HCT116 (cell line): ENCODE data around the gene SLC22A23. TPM values are rescaled to one million over a fixed set of nuclear protein-coding genes. Genes with fewer than 3 reads are reported as not detected.

Source experiments
- ATAC-seq: fragments of 200-7000 bp; cut with Tn5 transposase; 2 replicates; pipeline ENCODE4 v1.9.1; 2020; ENCODE audit warnings: mild to moderate bottlenecking, moderate library complexity
- BruUV-seq: library from RNA; stranded (reverse); fragments of 400-500 nt; replicated peaks from 2 replicates; lab custom pipeline; 2021; lab: Mats Ljungman, UMichigan
- CTCF ChIA-PET: fragments of 300-600 bp; sonication (Branson Sonifier 250); formaldehyde crosslinking; loops from one replicate; lab custom pipeline; 2021; ENCODE audit warnings: antibody characterized with exemption; lab: Charles Lee
- POLR2A ChIA-PET: fragments of 300-600, 350-600 bp; sonication (Branson Sonifier 250); formaldehyde crosslinking; loops from one replicate; lab custom pipeline; 2021; ENCODE audit warnings: antibody characterized with exemption; lab: Charles Lee
- RAD21 ChIA-PET, 2 experiments: fragments of 300-600 bp; sonication (Branson Sonifier 250); formaldehyde crosslinking; loops; one replicate each; lab custom pipeline; 2023; ENCODE audit warnings: low total read pairs in 2 of 2; ENCODE audit not compliant: uncharacterized antibody in 2 of 2, unreplicated experiment in 2 of 2, low non-redundant PET in 1 of 2; lab: Charles Lee
- DNase-seq: peaks from one replicate; pipeline ENCODE4 v3.0.0-alpha.2; 2010; ENCODE audit warnings: low read depth, low spot score
- H2AFZ ChIP-seq: fragments of 200-600 bp; shearing (Covaris generic), sonication (generic); 2 replicates; pipeline ENCODE4 v1.6.1; 2017; ENCODE audit warnings: low read depth, mixed run types, mixed read lengths, antibody characterized with exemption, low read length; ENCODE audit not compliant: poor library complexity, severe bottlenecking
- H3K27ac ChIP-seq: 2 replicates; pipeline ENCODE4 v1.5.1; 2012; ENCODE audit warnings: low read depth, low read length
- H3K27me3 ChIP-seq: fragments of 200-600 bp; sonication (generic); 2 replicates; pipeline ENCODE4 v1.6.1; 2016; ENCODE audit warnings: mixed run types, low read length, mixed read lengths; ENCODE audit not compliant: insufficient read depth
- H3K36me3 ChIP-seq, 2 experiments: fragments of 200-500 bp in 1 of 2; fragments of 200-600 bp in 1 of 2; sonication (Bioruptor generic) in 1 of 2; sonication (generic) in 1 of 2; 2 replicates each; pipeline versions ENCODE4 v1.5.1 to v1.6.1; 2014 to 2016; ENCODE audit warnings: low read length in 2 of 2, inconsistent platforms in 1 of 2, mixed read lengths in 1 of 2, mixed run types in 1 of 2; ENCODE audit not compliant: insufficient read depth in 2 of 2, control insufficient read depth in 1 of 2
- H3K4me1 ChIP-seq, 2 experiments: fragments of 200-600 bp in 1 of 2; sonication (generic) in 1 of 2; 2 replicates each; pipeline versions ENCODE4 v1.5.1 to v1.6.1; 2012 to 2017; ENCODE audit warnings: low read length in 2 of 2, inconsistent platforms in 1 of 2, mild to moderate bottlenecking in 1 of 2, mixed read lengths in 1 of 2, mixed run types in 1 of 2, moderate library complexity in 1 of 2; ENCODE audit not compliant: insufficient read depth in 2 of 2, control insufficient read depth in 1 of 2
- H3K4me2 ChIP-seq: fragments of 200-600 bp; sonication (generic); 2 replicates; pipeline ENCODE4 v1.6.1; 2017; ENCODE audit warnings: mixed run types, low read length, mixed read lengths
- H3K4me3 ChIP-seq, 2 experiments: fragments of 200-600 bp in 1 of 2; sonication (generic) in 1 of 2; replicated peaks in 1 of 2; 2 replicates each; pipeline ENCODE4 v1.5.1; 2011 to 2016; ENCODE audit warnings: low read length in 2 of 2, control low read depth in 1 of 2, low read depth in 1 of 2, mild to moderate bottlenecking in 1 of 2, mixed read lengths in 1 of 2, mixed run types in 1 of 2
- H3K79me2 ChIP-seq: fragments of 200-600 bp; sonication (generic); 2 replicates; pipeline ENCODE4 v1.6.1; 2017; ENCODE audit warnings: mild to moderate bottlenecking, mixed run types, low read length, moderate library complexity, mixed read lengths; ENCODE audit not compliant: insufficient read depth
- H3K9ac ChIP-seq: fragments of 200-600 bp; sonication (generic); 2 replicates; pipeline ENCODE4 v1.6.1; 2016; ENCODE audit warnings: low read length, mixed read lengths
- H3K9me2 ChIP-seq: fragments of 200-600 bp; sonication (generic), shearing (Covaris generic); 2 replicates; pipeline ENCODE4 v1.6.1; 2017; ENCODE audit warnings: mixed run types, mild to moderate bottlenecking, moderate library complexity; ENCODE audit not compliant: insufficient read depth
- H3K9me3 ChIP-seq, 2 experiments: fragments of 200-500 bp in 1 of 2; fragments of 200-600 bp in 1 of 2; sonication (Bioruptor generic) in 1 of 2; sonication (generic) in 1 of 2; 2 replicates each; pipeline ENCODE4 v1.6.1; 2014 to 2017; ENCODE audit warnings: low read length in 2 of 2, mixed read lengths in 2 of 2, inconsistent platforms in 1 of 2, low read depth in 1 of 2, mild to moderate bottlenecking in 1 of 2, mixed run types in 1 of 2, moderate library complexity in 1 of 2; ENCODE audit not compliant: control insufficient read depth in 1 of 2, insufficient read depth in 1 of 2
- H4K20me1 ChIP-seq: fragments of 200-600 bp; sonication (generic), shearing (Covaris generic); 2 replicates; pipeline ENCODE4 v1.6.1; 2017; ENCODE audit warnings: mixed run types, mild to moderate bottlenecking, moderate library complexity; ENCODE audit not compliant: insufficient read depth
- CEBPB ChIP-seq: IDR thresholded peaks from 2 replicates; pipeline ENCODE4 v1.6.1; 2012; ENCODE audit warnings: low read depth
- EGR1 ChIP-seq: IDR thresholded peaks from 2 replicates; pipeline ENCODE4 v1.6.1; 2012; ENCODE audit warnings: low read depth
- ELF1 ChIP-seq: IDR thresholded peaks from 2 replicates; pipeline ENCODE4 v1.6.1; 2012; ENCODE audit warnings: low read depth, borderline replicate concordance
- EZH2 ChIP-seq: fragments of 200-600 bp; sonication (generic); IDR thresholded peaks from 2 replicates; pipeline ENCODE4 v1.6.1; 2017; ENCODE audit warnings: antibody characterized with exemption, mixed run types
- EZH2phosphoT487 ChIP-seq: fragments of 200-600 bp; IDR thresholded peaks from 2 replicates; pipeline ENCODE4 v1.6.1; 2018; ENCODE audit warnings: antibody characterized with exemption, borderline replicate concordance
- FOSL1 ChIP-seq: IDR thresholded peaks from 2 replicates; pipeline ENCODE4 v1.6.1; 2012; ENCODE audit warnings: low read depth
- JUND ChIP-seq: IDR thresholded peaks from 2 replicates; pipeline ENCODE4 v1.6.1; 2012
- POLR2A ChIP-seq: IDR thresholded peaks from 2 replicates; pipeline ENCODE4 v1.7.0; 2011; ENCODE audit warnings: borderline replicate concordance; ENCODE audit not compliant: insufficient read depth, insufficient read length; ENCODE audit errors: extremely low read depth
- RAD21 ChIP-seq: IDR thresholded peaks from 2 replicates; pipeline ENCODE4 v1.6.1; 2012; ENCODE audit warnings: low read depth, mild to moderate bottlenecking
- SIN3A ChIP-seq: IDR thresholded peaks from 2 replicates; pipeline ENCODE4 v1.6.1; 2012; ENCODE audit warnings: low read depth
- SP1 ChIP-seq: IDR thresholded peaks from 2 replicates; pipeline ENCODE4 v1.6.1; 2012; ENCODE audit warnings: low read depth
- SRF ChIP-seq: IDR thresholded peaks from 2 replicates; pipeline ENCODE4 v1.6.1; 2012; ENCODE audit warnings: low read depth
- YY1 ChIP-seq: IDR thresholded peaks from 2 replicates; pipeline ENCODE4 v1.6.1; 2011; ENCODE audit warnings: low read length, low read depth, moderate library complexity, mild to moderate bottlenecking; ENCODE audit not compliant: insufficient replicate concordance; ENCODE audit errors: extremely low read depth
- intact Hi-C: fragments of 100-400 bp; cut with micrococcal nuclease; formaldehyde crosslinking; loops from 2 replicates; pipeline ENCODE4 v1.10.0; 2022
- total RNA-seq: library from RNA; stranded (reverse); gene quantifications from one replicate; pipeline ENCODE4 v1.2.1, GENCODE V29; 2021; ENCODE audit not compliant: unreplicated experiment
- TF ChIP-seq, protein P1 (sequence below): IDR thresholded peaks from 2 replicates; pipeline ENCODE4 v1.6.1; 2012
- TF ChIP-seq, protein P2 (sequence below): IDR thresholded peaks from 2 replicates; pipeline ENCODE4 v1.6.1; 2011; ENCODE audit warnings: mild to moderate bottlenecking, low read length, moderate library complexity; ENCODE audit not compliant: insufficient replicate concordance; ENCODE audit errors: extremely low read depth
- TF ChIP-seq, protein P3 (sequence below): IDR thresholded peaks from 2 replicates; pipeline ENCODE4 v1.6.1; 2012; ENCODE audit warnings: low read depth

SLC22A23 gene
- total RNA-seq, 1 experiment from 2014 or later = 11.5 TPM

DNA sequence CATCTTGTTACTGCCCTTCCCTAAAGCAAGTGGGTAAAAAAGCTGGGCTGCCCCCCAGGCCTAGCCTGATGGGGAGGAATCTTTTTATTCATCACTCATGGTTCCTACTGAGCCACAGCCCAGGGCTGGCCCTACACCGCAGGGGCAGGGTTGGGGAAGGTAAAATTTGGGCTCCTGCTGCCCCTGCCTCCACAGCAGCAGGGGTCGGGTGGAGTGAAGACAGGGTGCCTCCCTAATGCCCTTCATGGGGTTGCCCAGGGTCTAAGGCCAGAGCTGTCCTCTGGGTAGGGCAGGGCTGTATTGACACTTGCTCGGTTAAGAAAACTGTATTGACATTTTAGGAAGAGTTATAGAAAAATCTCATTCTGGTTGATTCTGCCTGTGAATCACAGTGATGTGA, 207.0 kb downstream of the SLC22A23 start:
- H3K4me1 ChIP-seq = peaks cover 0 to 33% of the 10 kb centered on the region in 2 experiments; a peak in 2 of 4 replicates
- H3K9me3 ChIP-seq = no peaks in the 10 kb centered on the region
- TF ChIP-seq YY1 (no peak), EGR1 (no peak), SP1 (no peak), SRF (no peak), CEBPB (no peak), RAD21 (no peak), EZH2 (no peak), ELF1 (no peak), FOSL1 (no peak), EZH2phosphoT487 (no peak), SIN3A (no peak), POLR2A (no peak), JUND (no peak)
- TF ChIP-seq, protein P1, sequence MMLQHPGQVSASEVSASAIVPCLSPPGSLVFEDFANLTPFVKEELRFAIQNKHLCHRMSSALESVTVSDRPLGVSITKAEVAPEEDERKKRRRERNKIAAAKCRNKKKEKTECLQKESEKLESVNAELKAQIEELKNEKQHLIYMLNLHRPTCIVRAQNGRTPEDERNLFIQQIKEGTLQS = no peak
- TF ChIP-seq, protein P2, sequence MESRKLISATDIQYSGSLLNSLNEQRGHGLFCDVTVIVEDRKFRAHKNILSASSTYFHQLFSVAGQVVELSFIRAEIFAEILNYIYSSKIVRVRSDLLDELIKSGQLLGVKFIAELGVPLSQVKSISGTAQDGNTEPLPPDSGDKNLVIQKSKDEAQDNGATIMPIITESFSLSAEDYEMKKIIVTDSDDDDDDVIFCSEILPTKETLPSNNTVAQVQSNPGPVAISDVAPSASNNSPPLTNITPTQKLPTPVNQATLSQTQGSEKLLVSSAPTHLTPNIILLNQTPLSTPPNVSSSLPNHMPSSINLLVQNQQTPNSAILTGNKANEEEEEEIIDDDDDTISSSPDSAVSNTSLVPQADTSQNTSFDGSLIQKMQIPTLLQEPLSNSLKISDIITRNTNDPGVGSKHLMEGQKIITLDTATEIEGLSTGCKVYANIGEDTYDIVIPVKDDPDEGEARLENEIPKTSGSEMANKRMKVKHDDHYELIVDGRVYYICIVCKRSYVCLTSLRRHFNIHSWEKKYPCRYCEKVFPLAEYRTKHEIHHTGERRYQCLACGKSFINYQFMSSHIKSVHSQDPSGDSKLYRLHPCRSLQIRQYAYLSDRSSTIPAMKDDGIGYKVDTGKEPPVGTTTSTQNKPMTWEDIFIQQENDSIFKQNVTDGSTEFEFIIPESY = no peak
- TF ChIP-seq, protein P3, sequence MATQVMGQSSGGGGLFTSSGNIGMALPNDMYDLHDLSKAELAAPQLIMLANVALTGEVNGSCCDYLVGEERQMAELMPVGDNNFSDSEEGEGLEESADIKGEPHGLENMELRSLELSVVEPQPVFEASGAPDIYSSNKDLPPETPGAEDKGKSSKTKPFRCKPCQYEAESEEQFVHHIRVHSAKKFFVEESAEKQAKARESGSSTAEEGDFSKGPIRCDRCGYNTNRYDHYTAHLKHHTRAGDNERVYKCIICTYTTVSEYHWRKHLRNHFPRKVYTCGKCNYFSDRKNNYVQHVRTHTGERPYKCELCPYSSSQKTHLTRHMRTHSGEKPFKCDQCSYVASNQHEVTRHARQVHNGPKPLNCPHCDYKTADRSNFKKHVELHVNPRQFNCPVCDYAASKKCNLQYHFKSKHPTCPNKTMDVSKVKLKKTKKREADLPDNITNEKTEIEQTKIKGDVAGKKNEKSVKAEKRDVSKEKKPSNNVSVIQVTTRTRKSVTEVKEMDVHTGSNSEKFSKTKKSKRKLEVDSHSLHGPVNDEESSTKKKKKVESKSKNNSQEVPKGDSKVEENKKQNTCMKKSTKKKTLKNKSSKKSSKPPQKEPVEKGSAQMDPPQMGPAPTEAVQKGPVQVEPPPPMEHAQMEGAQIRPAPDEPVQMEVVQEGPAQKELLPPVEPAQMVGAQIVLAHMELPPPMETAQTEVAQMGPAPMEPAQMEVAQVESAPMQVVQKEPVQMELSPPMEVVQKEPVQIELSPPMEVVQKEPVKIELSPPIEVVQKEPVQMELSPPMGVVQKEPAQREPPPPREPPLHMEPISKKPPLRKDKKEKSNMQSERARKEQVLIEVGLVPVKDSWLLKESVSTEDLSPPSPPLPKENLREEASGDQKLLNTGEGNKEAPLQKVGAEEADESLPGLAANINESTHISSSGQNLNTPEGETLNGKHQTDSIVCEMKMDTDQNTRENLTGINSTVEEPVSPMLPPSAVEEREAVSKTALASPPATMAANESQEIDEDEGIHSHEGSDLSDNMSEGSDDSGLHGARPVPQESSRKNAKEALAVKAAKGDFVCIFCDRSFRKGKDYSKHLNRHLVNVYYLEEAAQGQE = no peak
- H3K4me2 ChIP-seq = no peak overlapping the region
- POLR2A ChIA-PET = no interaction called here
- no peak overlapping the region for H3K27ac ChIP-seq
- intact Hi-C loops = loop anchor here (2.0 to 5.0 kb wide), 2 partner anchors 93 to 253 kb away; partner anchors contain the start of genes NQO2 and TUBB2A
- no peak overlapping the region for H3K9ac ChIP-seq
- H2AFZ ChIP-seq = no peak overlapping the region
- RAD21 ChIA-PET = no interaction called here
- no TSS peak for BruUV-seq
- CTCF ChIA-PET = no interaction called here
- no peak overlapping the region for H3K4me3 ChIP-seq
- H4K20me1 ChIP-seq = no peaks in the 10 kb centered on the region
- no peaks in the 10 kb centered on the region for H3K27me3 ChIP-seq
- no peaks in the 10 kb centered on the region for H3K79me2 ChIP-seq
- no peaks in the 10 kb centered on the region for H3K36me3 ChIP-seq
- ATAC-seq = no peak
- no peak for DNase-seq
- H3K9me2 ChIP-seq = no peaks in the 10 kb centered on the region
